ENCODE measurements around the gene EI24. TPM values are rescaled to one million over a fixed set of nuclear protein-coding genes. Genes with fewer than 3 reads are reported as not detected.
"Not testable (repeated sequence)": the region's sequence is repeated elsewhere in the genome, so short reads cannot be mapped to it uniquely, and the experiment has no call there.

The EI24 gene
- polyA plus RNA-seq, 1 of the 3 experiments (the other 2 are of a cell fraction), result 85.5 TPM

GRCh38 chr11:125535585-125535984 is 33.7 kb upstream of the EI24 start:
- no peaks in the 10 kb centered on the region for H4K20me1 ChIP-seq (ENCODE audit: insufficient read depth)
- no peak overlapping the region for H3K4me2 ChIP-seq
- POLR2A ChIA-PET, result no interaction called here
- CTCF ChIA-PET, result no interaction called here
- no peaks in the 10 kb centered on the region for H3K79me2 ChIP-seq (ENCODE audit: insufficient read depth)
- no peak overlapping the region for H3K4me3 ChIP-seq (ENCODE audit: low read depth in 2 of 2, low read length in 1 of 2)
- no peak overlapping the region for H3K27ac ChIP-seq (ENCODE audit: low read depth in 2 of 2, low read length in 1 of 2)
- H3K27me3 ChIP-seq (ENCODE audit: insufficient read depth), result no peaks in the 10 kb centered on the region
- no peak overlapping the region for H2AFZ ChIP-seq (ENCODE audit: low read depth)
- no peak for DNase-seq
- H3F3A ChIP-seq (replicated peaks; ENCODE audit: insufficient read depth), result no peaks in the 10 kb centered on the region
- no peaks in the 10 kb centered on the region for H3K4me1 ChIP-seq (ENCODE audit: control insufficient read depth in 1 of 2, insufficient read depth in 2 of 2, low read depth in 1 of 2, low read length in 1 of 2)
- WGBS (ENCODE audit: low lambda C conversion rate), result 4% methylated on average over 1 of the region's 1 CpG
- no peak overlapping the region for H3K9ac ChIP-seq
- TF ChIP-seq PBX3 (IDR thresholded peaks at IDR 0.05) (no peak), TEAD4 (IDR thresholded peaks at IDR 0.05; ENCODE audit: borderline replicate concordance, insufficient read depth) (no peak), EP300 (IDR thresholded peaks at IDR 0.05; ENCODE audit: borderline replicate concordance in 1 of 2, low read depth in 1 of 2, low read length in 1 of 2) (no peak), MXI1 (IDR thresholded peaks at IDR 0.05; ENCODE audit: low read depth, low read length) (no peak), FOXJ3 (CRISPR knock-in tag; IDR thresholded peaks at IDR 0.05) (no peak), RAD21 (IDR thresholded peaks at IDR 0.05; ENCODE audit: low read length) (no peak), IRF3 (IDR thresholded peaks at IDR 0.05; ENCODE audit: low read depth, low read length) (no peak), SIN3A (IDR thresholded peaks at IDR 0.05; ENCODE audit: borderline replicate concordance, low read depth, low read length) (no peak), EZH2phosphoT487 (IDR thresholded peaks at IDR 0.05; ENCODE audit: borderline replicate concordance, low read depth) (no peak), YY1 (IDR thresholded peaks at IDR 0.05; ENCODE audit: low read depth) (no peak), JUND (IDR thresholded peaks at IDR 0.05) (no peak), RXRA (IDR thresholded peaks at IDR 0.05; ENCODE audit: borderline replicate concordance, low read depth) (no peak), RFX5 (IDR thresholded peaks at IDR 0.05; ENCODE audit: low read length) (no peak), USF1 (IDR thresholded peaks at IDR 0.05; ENCODE audit: borderline replicate concordance, low read depth) (no peak), MEF2A (IDR thresholded peaks at IDR 0.05; ENCODE audit: borderline replicate concordance, low read depth) (no peak), CHD2 (IDR thresholded peaks at IDR 0.05; ENCODE audit: low read length, partially characterized antibody) (no peak), NFIC (IDR thresholded peaks at IDR 0.05; ENCODE audit: borderline replicate concordance) (no peak)
- no peaks in the 10 kb centered on the region for H3K36me3 ChIP-seq (replicated peaks in 1 of 2; ENCODE audit: control insufficient read depth in 1 of 2, insufficient read depth in 2 of 2, low read length in 1 of 2)
- no peaks in the 10 kb centered on the region for H3K9me3 ChIP-seq
- H3K9me2 ChIP-seq, result no peaks in the 10 kb centered on the region

GRCh38 chr11:125536834-125537233 is 32.4 kb upstream of the EI24 start:
- H3K36me3 ChIP-seq (replicated peaks in 1 of 2; ENCODE audit: control insufficient read depth in 1 of 2, insufficient read depth in 2 of 2, low read length in 1 of 2); H3K9me3 ChIP-seq; H3K9me2 ChIP-seq; H3F3A ChIP-seq (replicated peaks; ENCODE audit: insufficient read depth); DNase-seq; H3K79me2 ChIP-seq (ENCODE audit: insufficient read depth); CTCF ChIA-PET; H3K27ac ChIP-seq (ENCODE audit: low read depth in 2 of 2, low read length in 1 of 2); H2AFZ ChIP-seq (ENCODE audit: low read depth); H3K9ac ChIP-seq; POLR2A ChIA-PET; H3K4me1 ChIP-seq (ENCODE audit: control insufficient read depth in 1 of 2, insufficient read depth in 2 of 2, low read depth in 1 of 2, low read length in 1 of 2); H4K20me1 ChIP-seq (ENCODE audit: insufficient read depth); H3K4me3 ChIP-seq (ENCODE audit: low read depth in 2 of 2, low read length in 1 of 2); H3K27me3 ChIP-seq (ENCODE audit: insufficient read depth); H3K4me2 ChIP-seq: not testable (repeated sequence)
- WGBS (ENCODE audit: low lambda C conversion rate), result no CpG with 5 or more reads among the region's 19 CpGs

All from SK-N-SH (cell line).